ENCODE results near the gene ATP2A1. TPM values are rescaled to one million over a fixed set of nuclear protein-coding genes. Genes with fewer than 3 reads are reported as not detected.

The ATP2A1 gene
- total RNA-seq, 1 experiment from 2014 or later = 2.9 TPM

GRCh38 chr16:28913946-28914724 lies 35.8 kb downstream of the ATP2A1 start:
- no peak for DNase-seq (ENCODE audit: low read depth, low spot score)
- intact Hi-C loops (cut with micrococcal nuclease; ENCODE audit: unreplicated experiment) = no loop called here
- in situ Hi-C loops (cut with HindIII; ENCODE audit: low pct_unique_long_range_greater_than_20kb, low sequenced_read_pairs) = no loop called here
- TF ChIP-seq CTCF (IDR thresholded peaks at IDR 0.05) (no peak), REST (IDR thresholded peaks at IDR 0.05; ENCODE audit: insufficient read depth in 1 of 2, low read depth in 2 of 2, low read length in 1 of 2) (no peak), TCF7L2 (IDR thresholded peaks at IDR 0.05; ENCODE audit: low read depth, low read length) (no peak), POLR2AphosphoS5 (IDR thresholded peaks at IDR 0.05; ENCODE audit: low read depth, low read length) (no peak), SIN3A (IDR thresholded peaks at IDR 0.05; ENCODE audit: borderline replicate concordance, insufficient read depth, low read depth, low read length) (no peak)
- Histone ChIP-seq H3K36me3 (ENCODE audit: control insufficient read depth, insufficient read depth, low read length) (no peaks in the 10 kb centered on the region), H3K27ac (ENCODE audit: low read length) (no peak overlapping the region), H3K4me3 (ENCODE audit: low read depth in 2 of 2, low read length in 2 of 2) (no peak overlapping the region), H3K27me3 (ENCODE audit: control insufficient read depth, insufficient read depth, low read length) (no peaks in the 10 kb centered on the region), H3K4me1 (ENCODE audit: control insufficient read depth, insufficient read depth, low read length) (no peaks in the 10 kb centered on the region), H3K9me3 (ENCODE audit: control insufficient read depth, insufficient read depth, low read depth, low read length) (no peaks in the 10 kb centered on the region)
- no peak for ATAC-seq
- no TSS peak for BruUV-seq (replicated peaks)
- ChIA-PET POLR2A (interaction anchor here (0.6 kb wide), 1 partner anchor 27 kb away, joined by 14 read pairs; no protein-coding TSS in a partner anchor), CTCF (no interaction called here)

GRCh38 chr16:28915181-28915580 lies 36.9 kb downstream of the ATP2A1 start:
- no peaks in the 10 kb centered on the region for H3K27me3 ChIP-seq (ENCODE audit: control insufficient read depth, insufficient read depth, low read length)
- peak; percentile 17 for DNase-seq (ENCODE audit: low read depth, low spot score)
- no peak overlapping the region for H3K4me3 ChIP-seq (ENCODE audit: low read depth in 2 of 2, low read length in 2 of 2)
- no peaks in the 10 kb centered on the region for H3K9me3 ChIP-seq (ENCODE audit: control insufficient read depth, insufficient read depth, low read depth, low read length)
- intact Hi-C loops (cut with micrococcal nuclease; ENCODE audit: unreplicated experiment) (no loop called here), in situ Hi-C loops (cut with HindIII; ENCODE audit: low pct_unique_long_range_greater_than_20kb, low sequenced_read_pairs) (no loop called here)
- BruUV-seq (replicated peaks) = no TSS peak
- H3K4me1 ChIP-seq (ENCODE audit: control insufficient read depth, insufficient read depth, low read length) = no peaks in the 10 kb centered on the region
- no peak for ATAC-seq
- H3K36me3 ChIP-seq (ENCODE audit: control insufficient read depth, insufficient read depth, low read length) = no peaks in the 10 kb centered on the region
- TF ChIP-seq POLR2AphosphoS5 (IDR thresholded peaks at IDR 0.05; ENCODE audit: low read depth, low read length) (no peak), CTCF (IDR thresholded peaks at IDR 0.05) (no peak), SIN3A (IDR thresholded peaks at IDR 0.05; ENCODE audit: borderline replicate concordance, insufficient read depth, low read depth, low read length) (no peak)
- no peak overlapping the region for H3K27ac ChIP-seq (ENCODE audit: low read length)
- ChIA-PET CTCF (interaction anchor here (0.6 to 0.7 kb wide), 3 partner anchors 10 to 31 kb away, joined by 4 to 9 read pairs (median 5); no protein-coding TSS in a partner anchor), POLR2A (no interaction called here)

All from Panc1 (cell line).